ENCODE data around the gene TCTN2.
A peak's percentile ranks its signal among the peaks of the same experiment; 100 is the strongest.

TCTN2 gene

GRCh38 chr12:123747309-123747708 lies 76.4 kb downstream of the TCTN2 start:
- no peak for DNase-seq

- DNase-seq = peak; percentile 37
Observed at GRCh38 chr12:123748161-123748560, 77.2 kb downstream of the TCTN2 start.

DNA sequence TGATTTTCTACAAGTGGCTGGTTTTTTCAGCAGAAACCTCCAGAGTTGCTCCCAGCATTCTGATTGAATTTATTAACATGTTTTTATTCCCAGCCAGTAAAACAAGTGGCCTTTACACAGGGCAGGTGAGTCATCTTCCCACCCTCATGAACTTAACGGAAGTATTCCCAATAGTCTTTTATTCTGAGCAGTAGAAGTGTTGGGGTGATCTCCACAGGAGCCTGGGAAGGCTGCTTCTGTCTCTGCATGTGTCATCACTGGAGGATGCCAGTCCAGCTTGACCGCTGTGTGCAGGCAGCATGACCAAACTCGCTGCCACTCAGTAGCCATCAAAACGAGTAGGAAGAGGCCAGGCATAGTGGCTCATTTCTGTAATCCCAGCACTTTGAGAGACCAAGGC lies 77.7 kb downstream of the TCTN2 start:
- DNase-seq = no peak

GRCh38 chr12:123749355-123749754 lies 78.4 kb downstream of the TCTN2 start:
- no peak for DNase-seq

DNA sequence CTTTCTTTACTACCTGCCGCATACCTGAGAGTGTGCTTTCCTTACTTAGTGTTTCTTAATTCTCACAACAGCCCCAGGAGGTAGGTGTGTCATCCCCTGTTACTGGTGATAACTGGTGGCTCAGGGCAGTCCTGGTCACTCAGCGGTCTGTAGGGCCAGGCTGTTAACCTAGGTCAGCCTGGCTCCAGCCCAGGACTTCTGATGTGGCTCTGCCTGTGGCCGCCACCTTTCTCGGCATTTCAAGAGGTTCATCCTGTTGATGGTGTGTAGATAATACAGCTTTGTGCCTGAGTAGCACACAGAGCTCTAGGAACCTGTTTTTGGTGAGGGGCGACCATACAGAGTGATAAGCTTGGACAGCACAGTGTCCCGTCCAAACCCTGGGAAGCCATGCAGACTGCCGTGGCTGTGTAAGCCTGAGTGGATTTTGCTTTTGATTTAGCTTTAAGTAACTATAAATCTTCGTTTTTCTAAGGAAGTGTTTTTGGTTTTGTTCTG lies 79.3 kb downstream of the TCTN2 start:
- DNase-seq = no peak

GRCh38 chr12:123752046-123752445 lies 81.1 kb downstream of the TCTN2 start:
- no peak for DNase-seq

- no peak for DNase-seq
Observed at GRCh38 chr12:123754041-123754772, 83.3 kb downstream of the TCTN2 start.

GRCh38 chr12:123757561-123757960 lies 86.6 kb downstream of the TCTN2 start:
- DNase-seq = no peak

Measured in inflammatory macrophage treated with lipopolysaccharide for 4 hours (primary cell).